AG10803 (cell line): Measurements from ENCODE around the gene RNF166.

Experiments
- DNase-seq: peaks from one replicate; pipeline ENCODE4 v3.0.0; 2010; ENCODE audit warnings: low read depth
- H3K4me3 ChIP-seq: 2 replicates; pipeline ENCODE4 v1.5.1; 2011; ENCODE audit warnings: mild to moderate bottlenecking, low read length, control low read depth
- TF ChIP-seq, protein P1 (sequence below): conservative IDR thresholded peaks from 2 replicates; pipeline ENCODE4 v1.5.1; 2011; ENCODE audit warnings: mild to moderate bottlenecking, low read length, control low read depth, inconsistent platforms

Gene RNF166

DNA sequence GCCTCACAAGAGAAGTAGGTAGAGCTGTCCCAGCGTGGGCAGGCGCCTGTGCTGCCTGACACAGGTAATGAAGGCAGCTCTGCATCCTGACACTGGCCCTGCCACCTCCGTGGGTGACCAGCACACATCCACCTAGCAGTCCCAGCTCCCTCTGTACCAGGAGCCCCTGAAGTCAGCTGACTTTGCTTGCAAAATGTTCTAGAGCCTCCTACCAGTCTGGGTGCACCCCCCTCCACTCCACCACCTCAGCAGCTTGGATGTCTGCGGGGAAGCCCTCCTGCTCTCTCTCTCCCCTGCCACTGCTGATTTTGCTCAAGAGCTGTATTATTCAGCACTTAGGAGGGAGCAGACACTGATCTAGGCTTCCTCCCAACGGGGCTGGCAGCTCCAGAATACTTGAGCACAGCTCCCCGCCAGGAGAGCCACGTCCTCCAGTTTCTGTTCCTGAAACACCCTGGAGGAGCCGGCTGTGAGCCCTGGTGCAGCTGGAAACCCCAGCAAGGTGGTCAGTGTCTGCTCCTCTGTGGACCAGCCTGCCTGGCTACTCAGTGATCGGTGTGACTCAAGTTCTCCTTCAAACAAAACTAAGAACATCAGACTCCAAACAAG, 1.0 kb downstream of the RNF166 start:
- peak overlapping the region; percentile 62 for H3K4me3 ChIP-seq
- TF ChIP-seq, protein P1, sequence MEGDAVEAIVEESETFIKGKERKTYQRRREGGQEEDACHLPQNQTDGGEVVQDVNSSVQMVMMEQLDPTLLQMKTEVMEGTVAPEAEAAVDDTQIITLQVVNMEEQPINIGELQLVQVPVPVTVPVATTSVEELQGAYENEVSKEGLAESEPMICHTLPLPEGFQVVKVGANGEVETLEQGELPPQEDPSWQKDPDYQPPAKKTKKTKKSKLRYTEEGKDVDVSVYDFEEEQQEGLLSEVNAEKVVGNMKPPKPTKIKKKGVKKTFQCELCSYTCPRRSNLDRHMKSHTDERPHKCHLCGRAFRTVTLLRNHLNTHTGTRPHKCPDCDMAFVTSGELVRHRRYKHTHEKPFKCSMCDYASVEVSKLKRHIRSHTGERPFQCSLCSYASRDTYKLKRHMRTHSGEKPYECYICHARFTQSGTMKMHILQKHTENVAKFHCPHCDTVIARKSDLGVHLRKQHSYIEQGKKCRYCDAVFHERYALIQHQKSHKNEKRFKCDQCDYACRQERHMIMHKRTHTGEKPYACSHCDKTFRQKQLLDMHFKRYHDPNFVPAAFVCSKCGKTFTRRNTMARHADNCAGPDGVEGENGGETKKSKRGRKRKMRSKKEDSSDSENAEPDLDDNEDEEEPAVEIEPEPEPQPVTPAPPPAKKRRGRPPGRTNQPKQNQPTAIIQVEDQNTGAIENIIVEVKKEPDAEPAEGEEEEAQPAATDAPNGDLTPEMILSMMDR = no peak
- DNase-seq = peak; percentile 37

DNA sequence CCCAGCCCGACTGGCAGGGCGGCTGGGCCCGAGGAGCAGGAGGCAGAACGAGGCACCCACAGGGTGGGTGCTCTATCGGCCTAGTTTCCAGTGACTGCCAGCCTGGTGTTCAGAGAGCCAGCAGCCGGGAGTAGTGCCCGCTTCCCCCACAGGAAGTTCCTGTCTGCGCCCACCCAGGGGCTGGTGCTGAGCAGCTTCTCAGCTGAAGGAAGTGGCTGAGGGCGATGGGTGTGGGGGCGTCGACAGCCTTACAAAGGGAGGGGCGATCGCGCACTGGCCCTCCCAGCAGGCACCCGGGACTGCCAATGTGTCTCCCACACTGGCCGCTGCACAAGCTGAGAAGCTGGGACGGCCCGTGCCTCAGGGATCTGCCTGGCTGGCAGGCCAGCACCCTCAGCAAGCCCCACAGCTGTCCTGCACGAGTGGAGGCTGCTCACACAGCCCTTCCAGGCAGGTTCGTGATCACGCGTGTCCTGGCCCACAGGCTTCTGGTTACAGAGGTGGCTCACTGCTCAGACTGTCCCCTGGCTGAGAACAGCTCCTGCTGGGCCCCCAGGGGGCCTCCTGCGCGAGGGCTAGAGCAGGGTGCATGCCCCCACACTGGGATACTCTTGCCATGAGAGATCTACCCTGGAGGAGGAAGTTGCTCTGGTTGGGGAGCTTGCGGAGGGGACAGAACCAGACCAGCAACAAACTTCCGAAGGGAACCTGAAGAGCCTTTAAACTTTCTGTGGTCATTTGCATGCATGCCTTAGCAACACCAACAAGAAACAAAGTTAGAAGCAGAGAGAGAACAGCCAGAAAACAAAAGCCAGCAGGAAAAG, 2.5 kb downstream of the RNF166 start:
- H3K4me3 ChIP-seq = no peak overlapping the region
- TF ChIP-seq, protein P1 = no peak
- DNase-seq = no peak

DNA sequence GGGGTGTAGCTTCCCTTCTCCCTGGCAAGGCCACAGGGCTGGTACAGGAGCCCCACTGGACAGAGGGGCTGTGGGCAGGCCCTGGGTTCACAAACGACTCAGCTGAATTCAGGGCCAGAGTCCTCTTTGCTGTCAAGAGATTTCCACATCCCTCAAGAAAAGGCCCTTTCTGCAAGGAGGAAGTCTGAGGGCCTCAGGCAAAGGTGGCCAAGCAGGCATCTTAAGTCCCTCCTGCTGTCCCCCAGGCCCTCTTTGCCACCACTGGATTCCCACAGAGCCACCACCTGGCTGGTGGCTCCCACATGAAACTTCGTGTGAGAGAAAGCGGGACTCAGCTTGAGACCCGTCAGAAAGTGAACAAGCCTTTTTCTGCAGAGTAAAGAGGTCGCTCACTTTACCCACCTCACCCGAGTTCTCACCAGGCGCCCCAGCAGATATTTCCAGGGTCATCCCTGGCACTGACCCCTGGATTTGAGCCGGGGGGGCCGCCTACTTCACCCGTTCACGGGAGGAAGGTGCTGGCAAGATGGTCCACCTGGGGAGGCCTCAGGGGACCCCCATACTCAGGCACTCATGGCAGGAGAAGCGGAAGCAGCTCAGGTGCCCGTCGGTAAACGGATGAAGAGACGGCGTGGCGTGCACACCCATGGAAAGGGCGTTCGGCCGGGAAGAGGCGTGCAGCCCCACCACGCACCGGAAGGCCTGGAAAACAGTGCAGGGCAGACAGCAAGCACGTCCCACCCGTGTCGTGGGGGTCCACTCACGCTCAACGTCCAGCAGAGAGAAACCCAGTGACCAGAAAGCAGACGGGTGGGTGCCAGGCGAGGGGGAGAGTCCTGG, 3.6 kb downstream of the RNF166 start:
- no peak overlapping the region for H3K4me3 ChIP-seq
- TF ChIP-seq, protein P1 = no peak
- no peak for DNase-seq

DNA sequence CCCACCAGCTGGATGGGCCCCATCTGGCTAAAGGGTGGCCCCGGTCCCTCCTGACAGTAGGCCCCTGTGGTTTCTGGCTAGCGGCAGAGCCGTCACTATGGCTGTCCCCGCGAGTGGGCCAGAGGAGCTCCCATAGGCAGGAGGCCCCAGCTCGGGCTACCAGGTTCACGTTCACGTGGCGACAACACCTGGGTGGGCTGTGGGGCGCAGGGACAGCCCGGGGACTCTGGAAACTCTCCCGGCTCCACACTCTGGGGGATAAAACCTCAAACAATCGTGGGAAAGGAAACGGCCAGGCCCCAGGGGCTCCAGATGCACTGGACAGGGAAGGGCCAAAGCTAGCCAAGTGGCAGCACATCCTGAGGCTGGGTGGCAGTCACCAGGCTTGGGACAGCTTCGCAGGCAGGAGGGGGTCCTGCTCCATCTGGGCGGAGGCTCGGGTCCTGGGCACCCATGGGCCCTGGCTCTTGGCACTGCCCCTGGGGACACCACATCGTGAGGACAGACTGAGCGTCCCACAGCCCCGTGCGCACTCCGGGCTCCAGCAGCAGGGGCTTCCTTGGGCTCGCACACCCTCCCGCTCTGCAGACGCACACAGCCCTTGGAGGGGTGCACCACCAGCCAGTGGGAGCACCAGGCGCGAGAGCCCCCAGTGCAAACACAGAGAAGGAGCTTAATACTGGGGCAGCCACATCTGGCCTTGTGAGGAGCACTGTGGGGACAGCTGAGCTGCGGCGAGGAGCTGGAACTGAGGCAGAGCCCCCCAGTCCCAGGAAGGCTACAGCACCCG, 4.4 kb downstream of the RNF166 start:
- H3K4me3 ChIP-seq = no peak overlapping the region
- DNase-seq = no peak
- TF ChIP-seq, protein P1 = no peak

DNA sequence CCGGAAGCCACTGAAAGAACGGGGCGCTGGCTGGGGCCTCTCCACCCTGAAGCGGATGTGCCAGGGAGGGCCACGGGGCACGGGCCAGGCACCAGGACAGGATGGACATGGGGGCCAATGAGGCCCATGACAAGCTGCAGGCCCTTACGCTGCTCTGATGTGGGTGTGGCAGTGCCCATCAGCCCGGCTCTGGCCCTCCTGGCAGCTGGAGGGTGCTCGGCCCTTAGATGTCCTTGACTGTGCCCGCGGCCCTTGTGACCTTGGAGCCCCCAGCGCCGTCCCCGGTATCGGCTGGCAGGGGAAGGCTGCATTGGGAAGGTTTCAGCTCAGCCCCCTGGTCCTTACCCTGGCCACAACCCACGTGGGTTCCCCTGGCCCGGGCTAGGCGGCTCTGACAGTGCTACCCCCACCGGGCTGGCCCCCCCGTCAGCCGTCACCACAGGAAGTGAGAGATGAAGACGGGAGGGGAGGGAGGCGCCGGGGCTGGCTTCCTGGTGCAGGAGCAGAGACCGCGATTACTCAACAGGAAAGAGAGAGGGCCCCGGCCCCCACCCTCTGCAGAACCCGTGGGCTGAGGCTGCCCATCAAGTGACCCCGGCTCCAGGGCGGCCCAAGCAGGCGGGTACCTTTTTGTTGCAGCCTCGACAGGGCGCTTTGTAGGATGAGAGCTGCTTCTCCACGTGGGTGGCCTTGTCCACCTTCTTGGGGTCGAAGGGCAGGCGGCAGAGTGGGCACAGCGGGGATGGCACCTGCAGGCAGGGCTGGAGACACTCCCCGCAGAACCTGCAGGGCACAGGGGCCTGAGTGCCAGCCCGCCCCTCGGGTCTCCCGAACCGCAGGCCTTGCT, 5.3 kb downstream of the RNF166 start:
- no peak overlapping the region for H3K4me3 ChIP-seq
- peak; percentile 59 for DNase-seq
- TF ChIP-seq, protein P1 = no peak

DNA sequence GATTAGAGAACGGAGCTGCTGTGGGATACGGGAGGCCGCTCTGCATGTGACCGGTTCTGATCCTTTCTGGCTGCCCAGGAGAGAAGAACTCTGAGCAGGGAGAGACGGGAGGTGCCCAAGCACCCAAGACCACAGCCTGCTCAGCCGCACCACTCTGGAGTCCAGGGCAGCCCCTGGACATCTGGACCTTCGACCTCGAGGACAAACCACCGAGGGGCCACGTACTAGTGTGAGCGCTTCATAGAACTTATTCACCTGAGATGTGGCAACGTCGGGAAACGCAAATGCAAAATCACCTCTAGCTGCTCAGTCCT, 5.9 kb downstream of the RNF166 start:
- TF ChIP-seq, protein P1 = no peak
- no peak for DNase-seq
- H3K4me3 ChIP-seq = no peak overlapping the region
